Spleen (tissue), 11 donors: ENCODE data around the gene TRIM47. TPM values are rescaled to one million over a fixed set of nuclear protein-coding genes. Genes with fewer than 3 reads are reported as not detected.
"Not testable (repeated sequence)": the region's sequence is repeated elsewhere in the genome, so short reads cannot be mapped to it uniquely, and the experiment has no call there.

Source experiments
- DNase-seq: peaks from one replicate; pipeline ENCODE4 v3.0.0-alpha.2; 2020
- H3K27ac ChIP-seq, 8 donors: fragments of 200-600 bp; sonication (generic) in 7 of 8; 1 replicate in 4 of 8; 2 replicates in 4 of 8; pipeline versions ENCODE4 v1.5.0 to v1.8.0; 2016 to 2021; ENCODE audit warnings: inconsistent platforms in 4 of 8, mild to moderate bottlenecking in 4 of 8, moderate library complexity in 1 of 8
- H3K27me3 ChIP-seq, 7 donors: fragments of 200-600 bp; sonication (generic) in 6 of 7; replicated peaks in 1 of 7; 1 replicate in 4 of 7; 2 replicates in 3 of 7; pipeline versions ENCODE4 v1.5.0 to v1.8.0; 2016 to 2021; ENCODE audit warnings: inconsistent platforms in 3 of 7, mild to moderate bottlenecking in 1 of 7
- H3K36me3 ChIP-seq, 6 donors: fragments of 200-600 bp; sonication (generic) in 5 of 6; 1 replicate in 4 of 6; 2 replicates in 2 of 6; pipeline versions ENCODE4 v1.5.0 to v1.8.0; 2016 to 2021; ENCODE audit warnings: inconsistent platforms in 2 of 6
- H3K4me1 ChIP-seq, 6 donors: fragments of 200-600 bp; sonication (generic) in 5 of 6; 1 replicate in 3 of 6; 2 replicates in 3 of 6; pipeline versions ENCODE4 v1.5.0 to v1.8.0; 2016 to 2021; ENCODE audit warnings: inconsistent platforms in 3 of 6
- H3K4me3 ChIP-seq, 8 donors: fragments of 200-600 bp; sonication (generic) in 7 of 8; 1 replicate in 4 of 8; 2 replicates in 4 of 8; pipeline versions ENCODE4 v1.5.0 to v1.8.0; 2016 to 2021; ENCODE audit warnings: inconsistent platforms in 4 of 8, mild to moderate bottlenecking in 4 of 8, moderate library complexity in 2 of 8
- H3K9me3 ChIP-seq, 8 donors: fragments of 200-600 bp; sonication (generic) in 7 of 8; 1 replicate in 4 of 8; 2 replicates in 4 of 8; pipeline versions ENCODE4 v1.5.0 to v1.8.0; 2016 to 2021; ENCODE audit warnings: inconsistent platforms in 4 of 8
- POLR2A ChIP-seq, 3 donors: fragments of 450-650 bp; IDR thresholded peaks; one replicate each; pipeline ENCODE4 v1.5.1; 2017; ENCODE audit warnings: antibody characterized with exemption in 3 of 3, mild to moderate bottlenecking in 1 of 3
- POLR2AphosphoS5 ChIP-seq, 3 donors: sonication (generic); formaldehyde crosslinking; IDR thresholded peaks; one replicate each; pipeline ENCODE4 v1.5.1; 2017; ENCODE audit warnings: antibody characterized with exemption in 3 of 3
- WGBS, 5 donors: extraction: QIAGEN DNeasy Blood & Tissue Kit in 3 of 5; methylation state at CpG; one replicate each; pipeline versions ENCODE4 v1.1.5 to v1.1.7; 2013 to 2018; 5-methylcytosine and 5-hydroxymethylcytosine counted together
- intact Hi-C: fragments of 100-400 bp; cut with DNase I; formaldehyde crosslinking; loops from one replicate; pipeline ENCODE4 v1.15.0; 2023; ENCODE audit warnings: low total_unique reads
- polyA plus RNA-seq, 3 donors: library from polyadenylated mRNA; stranded (reverse); fragments of 200-250 nt; gene quantifications; one replicate each; pipeline ENCODE4 v1.2.1, GENCODE V29; 2013
- total RNA-seq, 7 donors: library from RNA; depleted of rRNA in 3 of 7; stranded (reverse); fragments of >200 nt in 3 of 7; fragmentation: NEBNext Ultra II Directional in 4 of 7; extraction: Animal tissue kit (Norgen Biotek cat#: 25700) in 4 of 7; gene quantifications; one replicate each; pipeline versions ENCODE4 v1.1.0 to v1.2.1, GENCODE V29; 2016 to 2021
- TF ChIP-seq, protein P1 (sequence below), 11 experiments: fragments of 200-600 bp in 7 of 11; fragments of 450-650 bp in 4 of 11; sonication (generic) in 4 of 11; IDR thresholded peaks in 8 of 11; conservative IDR thresholded peaks in 3 of 11; 1 replicate in 7 of 11; 2 replicates in 4 of 11; pipeline versions ENCODE4 v1.4.0 to v1.8.0; 2016 to 2021; ENCODE audit warnings: antibody characterized with exemption in 11 of 11, inconsistent platforms in 4 of 11, mild to moderate bottlenecking in 1 of 11
- donor health status: healthy with polysubstance abuse.
- donor health status: DM: no; HTN: no; CAD: no; lungs with moderate emphysema.
- donor health status: DM: no; HTN: no; CAD: no.
- donor health status: Bipolar disorder and iron deficiency.
- donor health status: healthy.
- donor health status: DM: no; HTN: no; CAD: no.
- donor health status: DM: yes; HTN: yes; CAD: no.

Gene TRIM47
- total and polyA plus RNA-seq, 10 donors: 28.1 to 73.8 (median 38.3) TPM

DNA sequence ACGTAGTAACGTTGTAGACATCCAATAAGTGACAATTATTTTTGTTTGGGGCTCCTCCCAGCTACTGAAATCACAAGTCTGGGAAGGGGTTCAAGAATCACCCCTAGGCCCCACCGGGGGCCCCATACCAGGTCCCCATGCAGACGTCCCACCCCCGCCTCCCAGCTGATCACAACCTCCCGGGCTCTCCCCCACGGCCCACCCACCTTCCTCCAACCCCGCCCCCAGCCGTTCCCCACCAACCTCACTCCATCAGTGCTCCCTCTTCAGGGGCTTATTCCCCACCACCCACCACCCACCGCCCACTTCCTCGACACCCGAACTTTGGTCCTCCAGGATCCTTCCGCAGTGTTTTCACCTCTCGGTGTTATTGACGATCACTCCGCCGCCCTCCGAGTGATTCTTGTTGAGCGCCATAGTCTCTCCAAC, 23.5 kb downstream of the TRIM47 start:
- Histone ChIP-seq H3K4me1 (peaks cover 46 to 93% (median 78%) of the 10 kb centered on the region in 6 donors), H3K9me3 (no peaks in the 10 kb centered on the region), H3K27me3 (no peaks in the 10 kb centered on the region), H3K27ac (peak overlapping the region; percentile 85 to 100 (median 100)), H3K4me3 (peak overlapping the region; percentile 35 to 87 (median 71)), H3K36me3 (peaks cover 0 to 36% (median 27%) of the 10 kb centered on the region in 6 donors)
- DNase-seq: no peak
- intact Hi-C loops: no loop called here
- WGBS, 5 donors: 0 to 1% (median 1%) methylated on average over 15 to 19 of the region's 19 CpGs
- peak in 1 of 3 donors; percentile 79 for TF ChIP-seq POLR2A (IDR thresholded peaks at IDR 0.05)
- TF ChIP-seq, protein P1, sequence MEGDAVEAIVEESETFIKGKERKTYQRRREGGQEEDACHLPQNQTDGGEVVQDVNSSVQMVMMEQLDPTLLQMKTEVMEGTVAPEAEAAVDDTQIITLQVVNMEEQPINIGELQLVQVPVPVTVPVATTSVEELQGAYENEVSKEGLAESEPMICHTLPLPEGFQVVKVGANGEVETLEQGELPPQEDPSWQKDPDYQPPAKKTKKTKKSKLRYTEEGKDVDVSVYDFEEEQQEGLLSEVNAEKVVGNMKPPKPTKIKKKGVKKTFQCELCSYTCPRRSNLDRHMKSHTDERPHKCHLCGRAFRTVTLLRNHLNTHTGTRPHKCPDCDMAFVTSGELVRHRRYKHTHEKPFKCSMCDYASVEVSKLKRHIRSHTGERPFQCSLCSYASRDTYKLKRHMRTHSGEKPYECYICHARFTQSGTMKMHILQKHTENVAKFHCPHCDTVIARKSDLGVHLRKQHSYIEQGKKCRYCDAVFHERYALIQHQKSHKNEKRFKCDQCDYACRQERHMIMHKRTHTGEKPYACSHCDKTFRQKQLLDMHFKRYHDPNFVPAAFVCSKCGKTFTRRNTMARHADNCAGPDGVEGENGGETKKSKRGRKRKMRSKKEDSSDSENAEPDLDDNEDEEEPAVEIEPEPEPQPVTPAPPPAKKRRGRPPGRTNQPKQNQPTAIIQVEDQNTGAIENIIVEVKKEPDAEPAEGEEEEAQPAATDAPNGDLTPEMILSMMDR (IDR thresholded peaks at IDR 0.05 in 8 of 11, conservative IDR thresholded peaks at IDR 0.05 in 3 of 11): no peak

DNA sequence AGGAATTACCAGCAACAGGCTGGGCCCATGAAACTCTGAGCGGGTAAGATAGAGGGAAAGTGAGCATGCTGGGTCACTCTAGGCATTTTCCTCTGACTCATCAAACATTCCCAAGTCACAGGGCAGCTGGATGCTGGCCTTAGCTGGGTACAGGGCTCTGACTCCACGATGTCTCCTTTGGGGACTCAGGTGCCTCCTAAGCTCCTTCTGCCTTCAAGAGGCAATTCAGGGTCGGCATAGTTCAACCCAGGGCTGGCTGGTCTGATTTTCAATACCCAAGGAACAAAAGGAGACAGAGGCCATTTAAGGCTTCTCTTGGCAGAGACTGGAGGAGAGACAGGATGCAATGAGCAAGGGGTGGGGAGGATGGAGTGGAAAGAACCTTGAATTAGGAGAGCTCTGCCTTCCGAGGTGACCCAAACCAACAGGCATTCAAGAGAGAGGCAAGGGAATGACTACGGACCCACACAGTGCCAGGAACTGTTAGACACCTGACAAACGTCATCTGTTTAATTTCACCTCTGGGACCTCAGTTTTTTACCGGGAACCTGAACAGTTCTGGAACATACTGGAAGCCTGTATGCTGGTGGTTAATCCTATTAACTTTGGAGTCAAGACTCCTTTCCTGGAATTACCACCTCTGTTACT, 24.2 kb downstream of the TRIM47 start:
- intact Hi-C loops: no loop called here
- TF ChIP-seq POLR2A (IDR thresholded peaks at IDR 0.05) (no peak), POLR2AphosphoS5 (IDR thresholded peaks at IDR 0.05) (peak in 2 of 3 donors; percentile 24 to 39)
- TF ChIP-seq, protein P1 (IDR thresholded peaks at IDR 0.05 in 8 of 11, conservative IDR thresholded peaks at IDR 0.05 in 3 of 11): peak in 1 of 11 experiments; percentile 12
- no peaks in the 10 kb centered on the region for H3K27me3 ChIP-seq
- H3K9me3 ChIP-seq: no peaks in the 10 kb centered on the region
- H3K27ac ChIP-seq: peak overlapping the region; percentile 85 to 100 (median 100)
- peak overlapping the region; percentile 35 to 87 (median 71) for H3K4me3 ChIP-seq
- peak; percentile 71 for DNase-seq
- H3K36me3 ChIP-seq: peaks cover 0 to 43% (median 34%) of the 10 kb centered on the region in 6 donors
- WGBS, 5 donors: 22 to 44% (median 40%) methylated on average over 7 of the region's 7 CpGs
- H3K4me1 ChIP-seq: peaks cover 46 to 93% (median 81%) of the 10 kb centered on the region in 6 donors

DNA sequence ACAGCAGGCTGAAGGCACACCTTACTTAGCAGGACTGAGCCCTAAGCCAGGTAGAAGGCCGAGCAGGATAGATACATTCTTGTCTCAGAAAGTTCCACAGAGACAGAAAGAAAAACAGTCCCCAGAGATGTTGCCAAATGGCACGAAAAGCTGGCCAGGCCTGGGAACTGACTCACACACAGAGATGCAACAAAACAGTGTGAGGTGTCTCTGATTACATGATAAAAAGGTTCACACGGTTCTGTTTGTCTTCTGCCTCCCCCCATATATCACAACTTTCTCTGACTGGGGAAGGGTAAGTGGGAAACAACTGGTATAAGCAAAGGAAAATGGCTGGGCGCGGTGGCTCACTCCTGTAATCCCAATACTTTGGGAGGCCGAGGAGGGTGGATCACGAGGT, 24.9 kb downstream of the TRIM47 start:
- no peak for TF ChIP-seq POLR2A (IDR thresholded peaks at IDR 0.05)
- no peak for TF ChIP-seq POLR2AphosphoS5 (IDR thresholded peaks at IDR 0.05)
- TF ChIP-seq, protein P1 (IDR thresholded peaks at IDR 0.05 in 8 of 11, conservative IDR thresholded peaks at IDR 0.05 in 3 of 11): no peak
- no peak for DNase-seq
- peaks cover 44 to 93% (median 81%) of the 10 kb centered on the region in 6 donors for H3K4me1 ChIP-seq
- H3K27me3 ChIP-seq: no peaks in the 10 kb centered on the region
- H3K27ac ChIP-seq: peak overlapping the region; percentile 85 to 100 (median 100)
- H3K36me3 ChIP-seq: peaks cover 0 to 51% (median 40%) of the 10 kb centered on the region in 6 donors
- intact Hi-C loops: no loop called here
- WGBS, 5 donors: 73 to 88% (median 85%) methylated on average over 7 of the region's 7 CpGs
- H3K9me3 ChIP-seq: no peaks in the 10 kb centered on the region
- H3K4me3 ChIP-seq: peak overlapping the region in 2 of 8 donors; percentile 84 to 87

DNA sequence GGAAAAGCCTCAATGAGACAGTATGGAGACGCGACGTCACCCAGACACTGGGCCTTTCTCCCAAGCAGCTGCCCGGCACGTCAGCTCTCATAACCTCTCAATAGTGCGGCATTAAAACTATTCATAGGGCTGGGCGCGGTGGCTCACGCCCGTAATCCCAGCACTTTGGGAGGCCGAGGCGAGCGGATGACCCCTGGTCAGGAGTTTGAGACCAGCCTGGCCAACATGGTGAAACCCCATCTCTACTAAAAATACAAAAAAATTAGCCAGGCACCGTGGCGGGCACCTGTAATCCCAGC, 26.7 kb downstream of the TRIM47 start:
- Histone ChIP-seq H3K27ac (peak overlapping the region in 5 of 8 donors; percentile 20 to 98 (median 96)), H3K36me3 (peaks cover 2 to 69% (median 58%) of the 10 kb centered on the region in 6 donors), H3K4me1 (peaks cover 54 to 93% (median 84%) of the 10 kb centered on the region in 6 donors)
- H3K27me3 ChIP-seq, DNase-seq, intact Hi-C loops, H3K9me3 ChIP-seq, H3K4me3 ChIP-seq: not testable (repeated sequence)
- peak in 1 of 3 donors; percentile 40 for TF ChIP-seq POLR2AphosphoS5 (IDR thresholded peaks at IDR 0.05)
- 91 to 96% (median 95%) methylated on average over 15 of the region's 15 CpGs for WGBS, 5 donors
